GM12875 (cell line): Measurements from ENCODE around the gene FBXL13.

Experiments used
- H3K4me3 ChIP-seq: one replicate; pipeline ENCODE4 v1.5.1; 2011; ENCODE audit warnings: low read depth, low read length, control low read depth
- TF ChIP-seq, protein P1 (sequence below): IDR thresholded peaks from 2 replicates; pipeline ENCODE4 v1.5.1; 2011; ENCODE audit warnings: low read depth, mild to moderate bottlenecking, control low read depth, inconsistent platforms, low read length, moderate library complexity, borderline replicate concordance; ENCODE audit not compliant: insufficient read depth

The FBXL13 gene

DNA sequence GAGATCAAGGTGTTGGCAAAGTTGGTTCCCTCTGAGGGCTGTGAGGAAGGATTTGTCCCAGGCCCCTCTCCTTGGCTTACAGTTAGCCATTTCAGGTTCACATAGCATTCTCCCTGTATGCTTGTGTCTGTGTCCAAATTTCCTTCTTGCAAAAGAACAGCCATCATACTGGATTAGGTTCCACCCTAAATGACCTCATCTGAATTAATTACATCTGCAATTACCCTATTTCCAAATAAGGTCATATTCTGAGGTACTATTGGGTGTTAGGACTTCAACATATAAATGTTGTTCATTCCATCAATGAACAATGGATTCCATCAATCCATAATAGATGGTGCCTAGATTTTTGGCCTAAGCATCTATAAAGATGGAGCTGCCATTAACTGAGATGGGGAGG lies 178.0 kb downstream of the FBXL13 start:
- H3K4me3 ChIP-seq = no peak overlapping the region
- TF ChIP-seq, protein P1, sequence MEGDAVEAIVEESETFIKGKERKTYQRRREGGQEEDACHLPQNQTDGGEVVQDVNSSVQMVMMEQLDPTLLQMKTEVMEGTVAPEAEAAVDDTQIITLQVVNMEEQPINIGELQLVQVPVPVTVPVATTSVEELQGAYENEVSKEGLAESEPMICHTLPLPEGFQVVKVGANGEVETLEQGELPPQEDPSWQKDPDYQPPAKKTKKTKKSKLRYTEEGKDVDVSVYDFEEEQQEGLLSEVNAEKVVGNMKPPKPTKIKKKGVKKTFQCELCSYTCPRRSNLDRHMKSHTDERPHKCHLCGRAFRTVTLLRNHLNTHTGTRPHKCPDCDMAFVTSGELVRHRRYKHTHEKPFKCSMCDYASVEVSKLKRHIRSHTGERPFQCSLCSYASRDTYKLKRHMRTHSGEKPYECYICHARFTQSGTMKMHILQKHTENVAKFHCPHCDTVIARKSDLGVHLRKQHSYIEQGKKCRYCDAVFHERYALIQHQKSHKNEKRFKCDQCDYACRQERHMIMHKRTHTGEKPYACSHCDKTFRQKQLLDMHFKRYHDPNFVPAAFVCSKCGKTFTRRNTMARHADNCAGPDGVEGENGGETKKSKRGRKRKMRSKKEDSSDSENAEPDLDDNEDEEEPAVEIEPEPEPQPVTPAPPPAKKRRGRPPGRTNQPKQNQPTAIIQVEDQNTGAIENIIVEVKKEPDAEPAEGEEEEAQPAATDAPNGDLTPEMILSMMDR = no peak

DNA sequence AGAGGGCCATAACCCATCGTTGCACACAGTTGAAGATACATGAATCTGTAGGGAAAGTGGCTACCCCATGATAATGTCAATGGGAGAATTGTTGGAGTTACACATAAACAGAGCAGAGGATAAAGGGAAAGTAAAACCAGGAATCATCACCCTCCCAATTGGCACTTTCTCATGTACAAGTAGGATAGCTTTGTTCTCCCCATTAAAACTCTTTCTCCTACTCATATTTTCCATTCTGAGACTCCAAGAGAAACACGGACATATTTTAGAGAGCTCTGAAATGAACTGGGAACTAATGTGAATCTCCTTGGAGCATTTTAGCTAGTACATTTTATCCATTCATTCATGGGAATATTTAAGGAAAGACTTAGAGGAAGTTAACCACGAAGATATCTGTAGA lies 179.0 kb downstream of the FBXL13 start:
- TF ChIP-seq, protein P1 = no peak
- H3K4me3 ChIP-seq = no peak overlapping the region

DNA sequence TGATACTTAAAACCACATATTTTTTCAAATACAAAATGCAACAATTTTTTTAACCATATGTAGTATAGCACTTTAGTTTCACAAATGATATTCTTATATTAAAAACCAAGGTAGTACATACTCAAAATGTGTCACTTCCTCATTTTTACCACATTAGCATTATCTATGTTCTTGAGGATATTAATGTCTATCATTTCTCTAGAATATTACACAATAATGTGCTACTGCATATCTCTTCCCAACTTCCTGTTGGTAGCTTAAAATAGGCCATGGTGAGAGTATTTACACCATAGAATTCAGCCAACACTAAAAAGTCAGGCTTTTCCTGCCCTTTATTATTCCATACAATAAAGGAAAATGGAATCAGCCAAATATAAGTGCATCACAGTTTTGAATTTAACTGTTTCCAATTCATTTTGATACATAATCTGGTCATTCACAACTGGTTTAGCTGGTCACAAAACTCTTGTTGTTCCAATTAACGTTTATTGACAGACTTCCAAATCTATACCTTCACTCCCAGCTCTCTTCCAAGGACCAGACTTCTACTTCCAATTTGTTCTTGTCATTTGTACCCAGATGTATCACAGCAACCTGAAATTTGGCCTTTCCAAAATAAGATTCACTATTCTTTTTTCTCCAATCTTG lies 181.8 kb downstream of the FBXL13 start:
- TF ChIP-seq, protein P1 = no peak
- no peak overlapping the region for H3K4me3 ChIP-seq

DNA sequence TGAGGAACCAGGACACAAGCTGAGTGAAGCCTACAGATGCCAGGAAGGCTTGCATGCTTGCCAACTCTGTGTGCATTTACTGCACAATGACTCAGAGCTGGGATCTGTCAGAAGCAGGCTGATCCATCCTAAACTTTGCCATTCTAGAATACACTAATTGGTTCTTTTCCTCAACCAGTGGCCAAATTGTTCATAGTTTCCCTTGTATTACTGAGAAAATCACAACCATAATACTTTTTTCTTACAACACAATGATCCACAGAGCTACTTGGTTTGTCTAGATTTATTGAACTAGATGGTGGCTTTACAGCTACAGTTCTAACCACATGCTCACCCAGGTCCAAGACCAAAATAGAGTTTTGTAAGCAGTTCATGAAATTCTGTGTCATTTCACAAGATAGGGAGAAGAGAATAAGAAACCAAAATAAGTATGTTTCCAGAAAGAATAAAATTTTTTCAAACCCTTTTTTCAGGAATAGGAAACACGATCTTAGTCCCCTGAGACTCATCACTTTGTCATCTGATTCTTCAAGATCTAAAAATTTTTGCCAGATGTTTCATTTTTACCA lies 182.8 kb downstream of the FBXL13 start:
- H3K4me3 ChIP-seq = no peak overlapping the region
- TF ChIP-seq, protein P1 = no peak

DNA sequence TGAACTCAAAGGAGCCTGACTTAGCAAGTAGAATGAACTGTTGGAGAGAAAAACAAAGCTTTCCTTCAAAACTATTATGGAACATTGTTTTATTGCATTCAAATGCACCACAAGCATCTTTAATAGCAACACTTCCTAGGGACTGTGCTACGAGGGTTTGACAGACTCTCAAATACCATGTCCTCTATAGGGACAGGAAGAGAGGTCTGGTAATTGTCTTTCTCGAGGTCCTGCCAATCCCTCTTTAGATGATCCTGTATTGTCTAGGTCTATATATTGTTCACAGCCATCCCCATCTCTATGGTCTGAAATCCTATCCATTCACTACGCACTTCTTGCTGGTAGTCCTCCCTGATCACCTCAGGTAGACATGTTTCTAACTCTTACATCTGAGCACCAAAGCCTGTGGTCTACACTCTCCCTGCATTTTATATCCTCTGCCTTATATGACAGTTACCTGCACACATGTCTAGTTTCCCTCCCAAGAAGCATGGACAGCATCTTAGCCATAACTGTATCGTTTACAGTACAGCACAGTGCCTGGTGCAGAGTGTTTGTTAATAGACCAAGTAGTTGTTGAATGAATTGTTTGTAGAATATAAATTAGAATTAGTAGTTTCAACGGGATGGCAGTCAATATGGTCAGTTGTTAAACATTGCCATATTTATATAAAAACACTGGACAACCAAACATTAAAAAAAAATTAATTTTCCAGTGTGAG lies 183.5 kb downstream of the FBXL13 start:
- TF ChIP-seq, protein P1 = no peak
- no peak overlapping the region for H3K4me3 ChIP-seq

DNA sequence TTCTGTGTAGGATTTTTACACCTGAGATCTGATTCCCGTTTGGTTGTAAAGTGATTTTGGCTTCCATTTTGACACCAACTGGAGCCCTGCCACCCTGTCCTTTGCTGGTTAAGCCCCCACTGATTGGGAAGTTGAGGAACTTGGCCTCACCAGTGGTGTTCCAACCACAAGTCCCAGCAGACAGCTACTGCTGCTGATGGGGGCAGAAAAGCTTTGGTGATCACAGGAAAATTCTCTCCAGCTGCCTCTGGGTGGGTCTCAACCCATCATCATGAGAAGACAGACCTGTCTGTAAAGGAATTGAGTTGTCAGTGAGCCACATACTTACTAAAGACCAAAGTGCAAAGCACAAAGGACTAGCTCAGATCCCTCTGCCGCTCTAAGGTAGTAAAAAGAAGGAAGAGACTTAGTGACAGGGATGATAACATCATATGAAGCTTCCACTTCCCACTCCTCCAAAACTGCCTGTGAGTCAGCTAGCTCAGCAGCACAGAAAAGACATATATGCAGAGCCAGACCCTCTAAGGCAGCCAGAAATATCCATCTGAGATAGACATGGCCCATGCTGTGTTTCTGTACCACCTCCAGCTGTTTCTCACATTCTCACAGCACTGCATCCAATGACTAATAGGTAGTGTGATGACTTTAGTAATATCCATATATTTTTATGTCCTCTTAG lies 184.2 kb downstream of the FBXL13 start:
- H3K4me3 ChIP-seq = no peak overlapping the region
- TF ChIP-seq, protein P1 = no peak
